Aorta (tissue), 5 donors: ENCODE results near the gene ATP1B3. TPM values are rescaled to one million over a fixed set of nuclear protein-coding genes. Genes with fewer than 3 reads are reported as not detected.
A peak's percentile ranks its signal among the peaks of the same experiment; 100 is the strongest.

Source experiments
- ATAC-seq: fragments of 200-7000 bp; cut with Tn5 transposase; one replicate; pipeline ENCODE4 v1.9.1; 2022; ENCODE audit warnings: moderate library complexity; ENCODE audit not compliant: low FRiP score
- DNase-seq, 2 donors: peaks; one replicate each; pipeline ENCODE4 v3.0.0-alpha.2; 2020
- H3K27ac ChIP-seq, 2 donors: one replicate each; pipeline ENCODE4 v1.5.1; 2013; ENCODE audit warnings: low read length in 2 of 2, mild to moderate bottlenecking in 2 of 2, moderate library complexity in 2 of 2, control low read depth in 1 of 2, inconsistent platforms in 1 of 2, low read depth in 1 of 2
- H3K27me3 ChIP-seq, 2 donors: one replicate each; pipeline ENCODE4 v1.6.1; 2013; ENCODE audit warnings: control low read depth in 1 of 2, low read length in 1 of 2, mild to moderate bottlenecking in 1 of 2, moderate library complexity in 1 of 2; ENCODE audit not compliant: insufficient read depth in 2 of 2, control insufficient read depth in 1 of 2
- H3K36me3 ChIP-seq, 2 donors: one replicate each; pipeline ENCODE4 v1.6.1; 2013; ENCODE audit warnings: control low read depth in 1 of 2, low read length in 1 of 2, mild to moderate bottlenecking in 1 of 2; ENCODE audit not compliant: insufficient read depth in 2 of 2, control insufficient read depth in 1 of 2
- H3K4me1 ChIP-seq, 2 donors: one replicate each; pipeline ENCODE4 v1.6.1; 2013; ENCODE audit warnings: low read length in 2 of 2, control low read depth in 1 of 2, mild to moderate bottlenecking in 1 of 2, moderate library complexity in 1 of 2; ENCODE audit not compliant: insufficient read depth in 2 of 2, control insufficient read depth in 1 of 2
- H3K4me3 ChIP-seq, 2 donors: one replicate each; pipeline ENCODE4 v1.5.1; 2013; ENCODE audit warnings: low read length in 2 of 2, control low read depth in 1 of 2, mild to moderate bottlenecking in 1 of 2
- H3K9me3 ChIP-seq: one replicate; pipeline ENCODE4 v1.6.1; 2013; ENCODE audit warnings: mild to moderate bottlenecking, low read length; ENCODE audit not compliant: control insufficient read depth
- WGBS, 2 donors: extraction: QIAGEN DNeasy Blood & Tissue Kit; methylation state at CpG; one replicate each; pipeline ENCODE4 v1.1.7; 2013; 5-methylcytosine and 5-hydroxymethylcytosine counted together
- intact Hi-C, 2 donors: fragments of 100-400 bp; cut with DNase I; formaldehyde crosslinking; loops; one replicate each; pipeline versions ENCODE4 v1.14.2 to v1.15.0; 2022
- polyA plus RNA-seq, 2 donors: library from polyadenylated mRNA; stranded (reverse); fragments of 200-250 nt; gene quantifications; one replicate each; pipeline ENCODE4 v1.2.3, GENCODE V29; 2013
- total RNA-seq, 2 donors: library from RNA; stranded (reverse); fragmentation: NEBNext Ultra II Directional; extraction: Animal tissue kit (Norgen Biotek cat#: 25700); gene quantifications; one replicate each; pipeline ENCODE4 v1.2.1, GENCODE V29; 2021
- donor health status: healthy with polysubstance abuse.
- donor health status: Bipolar disorder and iron deficiency.
- donor health status: DM: no; HTN: no; CAD: no.
- donor health status: DM: no; HTN: no; CAD: no.
- donor health status: DM: yes; HTN: yes; CAD: no.

The ATP1B3 gene
- total and polyA plus RNA-seq, 4 donors, result 94.9 to 142 (median 127) TPM

DNA sequence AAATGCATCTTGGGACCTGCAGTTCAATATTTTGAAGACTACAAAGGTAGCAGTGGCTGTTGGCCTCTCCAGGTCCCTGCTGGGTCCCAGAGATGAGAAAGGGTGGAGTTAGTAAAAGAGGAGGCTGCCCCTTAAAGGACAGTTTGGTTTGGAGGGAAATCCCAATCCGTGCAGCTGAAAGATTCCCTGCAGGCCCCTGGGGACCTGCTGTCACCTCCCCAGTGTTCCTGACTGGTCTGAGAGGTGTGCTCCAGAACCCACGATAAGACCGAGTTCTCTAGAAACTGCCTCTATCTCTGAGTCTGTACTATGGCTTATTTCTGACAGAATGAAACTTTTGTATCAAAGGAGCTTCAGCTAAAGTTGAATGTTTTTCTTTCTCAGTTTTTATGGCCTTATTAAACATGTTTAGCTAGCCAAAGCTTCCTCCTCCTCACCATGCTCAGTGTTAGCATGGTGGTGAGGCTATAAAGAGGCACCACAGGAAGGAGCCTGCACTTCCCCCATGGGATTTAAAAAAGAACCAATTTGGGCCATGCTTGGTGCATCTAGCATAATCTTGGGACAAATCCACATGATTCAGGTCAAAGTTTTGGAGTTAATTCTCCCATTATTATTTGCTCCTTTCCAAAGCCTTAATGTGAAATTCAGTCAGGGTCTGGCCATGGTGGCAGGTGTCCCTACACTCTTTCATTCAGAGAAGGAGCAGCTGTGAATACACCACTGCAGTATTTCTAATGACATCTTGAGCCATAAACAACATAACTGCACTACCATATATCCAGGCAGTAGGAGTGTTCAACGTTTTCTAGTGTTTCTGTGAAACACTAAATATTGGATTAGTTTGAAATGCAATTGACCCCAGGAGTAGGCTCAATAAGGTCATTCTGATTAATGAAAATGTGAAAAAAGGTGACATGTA lies 74.4 kb downstream of the ATP1B3 start:
- Histone ChIP-seq H3K9me3 (no peaks in the 10 kb centered on the region), H3K4me1 (no peaks in the 10 kb centered on the region), H3K27me3 (no peaks in the 10 kb centered on the region), H3K4me3 (no peak overlapping the region), H3K27ac (no peak overlapping the region), H3K36me3 (peaks cover 0 to 2% of the 10 kb centered on the region in 2 donors)
- no peak for DNase-seq
- intact Hi-C loops, result no loop called here
- 76 to 83% methylated on average over 4 of the region's 4 CpGs for WGBS, 2 donors
- no peak for ATAC-seq

DNA sequence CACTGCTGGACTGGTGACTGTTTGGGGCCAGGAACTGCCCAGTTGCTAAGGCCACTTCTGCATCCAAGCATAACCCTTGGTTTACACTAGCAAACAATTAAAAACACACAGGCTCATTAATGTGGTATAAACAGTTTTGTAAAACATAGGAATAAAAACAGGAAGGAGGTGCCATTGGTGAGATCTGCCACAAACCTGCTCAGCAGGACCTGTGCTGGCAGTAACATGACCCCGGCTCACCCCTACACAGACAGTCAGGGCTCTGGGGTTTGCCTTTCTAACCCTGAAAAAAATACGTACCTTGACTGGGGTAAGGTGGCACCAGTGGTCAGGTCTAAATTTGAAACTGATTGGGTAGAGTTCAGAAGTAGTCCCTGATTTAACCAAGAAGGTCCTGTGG lies 76.2 kb downstream of the ATP1B3 start:
- no peak overlapping the region for H3K27ac ChIP-seq
- H3K4me1 ChIP-seq, result no peaks in the 10 kb centered on the region
- no peaks in the 10 kb centered on the region for H3K27me3 ChIP-seq
- DNase-seq (no peak), ATAC-seq (no peak)
- H3K9me3 ChIP-seq, result no peaks in the 10 kb centered on the region
- 94% methylated on average over 2 of the region's 2 CpGs for WGBS, 2 donors
- no peak overlapping the region for H3K4me3 ChIP-seq
- peaks cover 0 to 2% of the 10 kb centered on the region in 2 donors for H3K36me3 ChIP-seq
- intact Hi-C loops, result no loop called here

DNA sequence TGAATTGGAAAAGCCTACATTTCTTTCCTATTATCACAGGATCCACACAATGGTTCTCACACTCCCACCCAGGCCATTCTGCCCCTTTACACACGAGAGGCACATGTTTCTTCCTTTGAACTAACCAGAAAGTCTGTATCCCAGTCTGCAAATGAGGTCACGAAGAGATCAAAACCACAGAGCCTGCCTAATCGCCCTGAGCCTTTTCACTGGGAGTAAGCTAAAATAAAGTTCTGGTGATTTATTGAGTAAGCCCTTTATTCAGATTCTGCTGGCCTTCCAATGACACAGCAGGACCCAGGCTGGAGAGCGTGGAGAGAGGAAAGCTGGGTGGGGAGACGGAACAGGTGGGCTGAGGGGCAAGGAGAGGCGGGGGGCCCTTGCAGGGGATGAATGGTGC lies 78.7 kb downstream of the ATP1B3 start:
- no peak overlapping the region for H3K4me3 ChIP-seq
- H3K27me3 ChIP-seq, result no peaks in the 10 kb centered on the region
- H3K4me1 ChIP-seq, result peaks cover 0 to 2% of the 10 kb centered on the region in 2 donors
- DNase-seq (no peak), ATAC-seq (no peak)
- peaks cover 0 to 2% of the 10 kb centered on the region in 2 donors for H3K36me3 ChIP-seq
- WGBS, 2 donors, result 22 to 43% methylated on average over 6 of the region's 6 CpGs
- intact Hi-C loops, result no loop called here
- no peaks in the 10 kb centered on the region for H3K9me3 ChIP-seq
- H3K27ac ChIP-seq, result no peak overlapping the region

DNA sequence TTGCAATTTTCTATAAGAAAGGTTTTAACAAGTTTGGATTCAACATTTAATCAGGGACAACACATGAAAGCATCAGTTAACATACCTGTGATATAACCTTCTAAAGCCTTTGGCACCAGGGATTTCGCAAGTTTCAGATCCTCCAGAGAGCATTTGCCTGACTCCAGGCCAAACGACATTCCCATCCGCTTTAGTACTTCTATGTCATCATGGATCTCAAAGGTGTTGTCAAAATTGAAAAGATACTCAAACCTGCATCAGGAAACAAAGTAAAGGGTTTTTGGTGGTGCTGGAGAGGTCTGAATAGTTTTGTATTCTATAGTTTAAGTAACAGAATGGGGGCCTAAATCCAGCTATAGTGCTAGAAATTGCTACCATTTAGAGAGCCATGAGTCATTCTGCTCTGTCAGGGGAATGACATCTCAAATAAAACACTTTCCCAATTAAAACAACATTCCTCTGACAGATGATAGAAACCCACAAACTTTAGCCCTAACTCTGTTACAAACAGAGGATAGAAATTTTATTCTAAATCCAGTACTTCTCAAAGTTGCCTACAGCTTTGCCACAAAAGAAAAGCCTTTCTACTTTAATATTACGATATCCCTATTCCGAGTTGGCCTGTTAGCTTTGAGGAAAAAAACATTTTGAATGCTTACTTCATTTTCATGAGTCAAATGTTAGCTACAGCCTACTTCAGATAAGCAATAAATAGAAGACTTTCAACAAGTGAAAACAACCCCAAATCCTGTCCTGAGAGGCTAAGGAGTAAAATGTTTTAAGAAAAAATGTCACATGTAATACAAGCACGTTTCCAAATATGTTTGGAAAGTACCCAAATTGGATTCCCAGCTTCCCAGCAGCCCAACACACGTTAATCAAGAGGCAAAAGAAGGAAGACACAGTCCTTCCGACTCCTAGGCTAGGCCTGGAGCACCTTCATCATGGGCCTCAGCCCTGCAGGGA lies 83.4 kb downstream of the ATP1B3 start:
- H3K4me1 ChIP-seq, result peaks cover 0 to 2% of the 10 kb centered on the region in 2 donors
- H3K27me3 ChIP-seq, result no peaks in the 10 kb centered on the region
- DNase-seq (no peak), ATAC-seq (peak; percentile 58)
- intact Hi-C loops, result loop anchor here (5.0 to 10.0 kb wide), 2 partner anchors 317 to 325 kb away; no protein-coding TSS in a partner anchor
- peaks cover 0 to 4% of the 10 kb centered on the region in 2 donors for H3K36me3 ChIP-seq
- no peaks in the 10 kb centered on the region for H3K9me3 ChIP-seq
- WGBS, 2 donors, result 33 to 35% methylated on average over 8 of the region's 8 CpGs
- H3K27ac ChIP-seq, result peak overlapping the region; percentile 59 to 94
- no peak overlapping the region for H3K4me3 ChIP-seq

DNA sequence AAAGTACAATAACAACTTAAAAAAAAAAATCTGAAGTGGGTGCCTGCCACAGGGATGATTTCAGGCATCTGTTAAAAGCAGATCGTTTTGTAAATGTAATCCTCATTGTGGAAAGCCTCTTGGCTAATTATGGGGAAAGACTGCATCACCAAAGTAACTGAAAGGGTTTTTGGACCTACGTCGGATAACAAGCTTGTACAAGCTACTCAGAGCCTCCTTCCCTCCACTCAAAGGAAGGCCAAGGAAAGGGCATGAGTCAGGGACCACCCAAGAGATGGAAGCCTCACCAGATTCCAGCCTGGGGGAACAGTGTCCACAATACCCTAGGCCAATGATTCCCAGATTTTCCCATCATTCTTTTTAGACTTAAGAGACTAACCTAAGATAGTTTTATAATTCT lies 84.3 kb downstream of the ATP1B3 start:
- intact Hi-C loops, result loop anchor here (5.0 to 10.0 kb wide), 2 partner anchors 317 to 324 kb away; no protein-coding TSS in a partner anchor
- Histone ChIP-seq H3K4me3 (no peak overlapping the region), H3K36me3 (peaks cover 0 to 4% of the 10 kb centered on the region in 2 donors), H3K27me3 (no peaks in the 10 kb centered on the region), H3K9me3 (no peaks in the 10 kb centered on the region), H3K4me1 (peaks cover 0 to 2% of the 10 kb centered on the region in 2 donors), H3K27ac (peak overlapping the region; percentile 52 to 67)
- ATAC-seq (peak; percentile 63), DNase-seq (no peak)
- 29 to 37% methylated on average over 3 of the region's 3 CpGs for WGBS, 2 donors

DNA sequence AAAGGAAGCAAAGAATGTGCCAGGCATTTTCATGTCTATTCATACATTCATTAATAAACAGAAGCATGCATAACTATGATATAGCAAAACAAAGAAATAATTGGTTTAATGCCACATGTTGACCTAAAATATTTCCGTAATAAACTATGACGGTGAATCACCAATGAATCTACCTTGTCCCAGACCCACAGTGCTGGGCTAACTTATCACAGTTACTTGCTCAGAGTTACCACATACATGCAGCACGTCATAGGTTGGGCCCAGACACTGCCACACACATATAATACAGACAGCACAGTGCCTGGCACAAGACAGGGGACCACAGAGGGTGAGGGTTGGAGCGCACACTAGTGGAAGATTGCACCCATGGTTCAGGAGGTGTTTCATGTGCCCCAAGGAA lies 86.9 kb downstream of the ATP1B3 start:
- H3K27ac ChIP-seq, result no peak overlapping the region
- H3K4me1 ChIP-seq, result peaks cover 0 to 2% of the 10 kb centered on the region in 2 donors
- DNase-seq (no peak), ATAC-seq (no peak)
- WGBS, 2 donors, result 89 to 90% methylated on average over 4 of the region's 4 CpGs
- no peaks in the 10 kb centered on the region for H3K27me3 ChIP-seq
- intact Hi-C loops, result loop anchor here (5.0 to 10.0 kb wide), 2 partner anchors 314 to 322 kb away; no protein-coding TSS in a partner anchor
- no peaks in the 10 kb centered on the region for H3K9me3 ChIP-seq
- no peak overlapping the region for H3K4me3 ChIP-seq
- peaks cover 0 to 4% of the 10 kb centered on the region in 2 donors for H3K36me3 ChIP-seq

DNA sequence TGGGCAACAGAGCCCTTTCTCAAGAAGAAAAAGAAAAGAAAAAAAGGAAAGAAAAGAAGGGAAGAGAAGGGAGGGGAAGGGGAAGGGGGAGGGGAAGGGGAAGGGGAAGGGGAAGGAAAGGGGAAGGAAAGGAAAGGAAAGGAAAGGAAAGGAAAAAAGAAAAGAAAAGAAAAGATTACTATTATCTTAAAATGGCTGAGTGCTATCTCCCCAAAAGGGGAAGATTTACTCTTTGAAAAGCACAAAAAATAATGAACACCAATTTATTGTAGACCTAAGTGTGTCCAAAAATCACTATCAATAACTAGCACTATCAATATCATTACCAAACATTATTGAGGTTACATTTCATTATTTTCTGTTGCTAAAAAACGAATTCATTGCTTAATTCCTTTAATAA lies 89.0 kb downstream of the ATP1B3 start:
- 85 to 95% methylated on average over 1 of the region's 1 CpG for WGBS, 2 donors
- Histone ChIP-seq H3K4me3 (no peak overlapping the region), H3K27ac (no peak overlapping the region), H3K27me3 (no peaks in the 10 kb centered on the region), H3K9me3 (no peaks in the 10 kb centered on the region), H3K36me3 (peaks cover 2 to 4% of the 10 kb centered on the region in 2 donors), H3K4me1 (no peaks in the 10 kb centered on the region)
- no peak for DNase-seq
- intact Hi-C loops, result loop anchor here in 1 of 2 donors (10.0 kb wide), 1 partner anchor 319 kb away; no protein-coding TSS in a partner anchor
- no peak for ATAC-seq

DNA sequence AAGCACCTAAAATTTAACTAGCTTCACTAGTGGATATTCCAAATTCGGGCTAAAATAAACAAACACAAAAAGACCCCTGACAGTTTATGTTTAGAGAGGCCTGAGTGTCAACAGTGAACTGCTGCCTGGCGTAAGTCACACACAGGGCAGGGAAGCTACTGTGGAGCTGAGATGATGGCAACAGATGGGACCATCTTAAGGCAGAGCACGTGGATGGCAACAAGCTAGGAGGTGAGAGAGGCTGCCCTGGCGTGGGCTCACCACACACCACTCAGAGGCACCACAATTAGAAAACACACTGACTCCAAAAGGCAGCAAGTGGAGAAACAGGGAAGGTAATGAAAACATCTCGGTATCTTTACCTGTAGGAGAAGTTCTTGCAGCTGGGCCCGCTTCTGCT lies 93.3 kb downstream of the ATP1B3 start:
- H3K36me3 ChIP-seq, result peaks cover 0 to 2% of the 10 kb centered on the region in 2 donors
- no peaks in the 10 kb centered on the region for H3K27me3 ChIP-seq
- H3K4me1 ChIP-seq, result no peaks in the 10 kb centered on the region
- no peak overlapping the region for H3K4me3 ChIP-seq
- no peak overlapping the region for H3K27ac ChIP-seq
- 73 to 82% methylated on average over 6 of the region's 6 CpGs for WGBS, 2 donors
- intact Hi-C loops, result loop anchor here in 1 of 2 donors (10.0 kb wide), 1 partner anchor 315 kb away; no protein-coding TSS in a partner anchor
- ATAC-seq (no peak), DNase-seq (no peak)
- H3K9me3 ChIP-seq, result no peaks in the 10 kb centered on the region
